WTC11 (cell line): ENCODE measurements around the gene KLK2. TPM values are rescaled to one million over a fixed set of nuclear protein-coding genes. Genes with fewer than 3 reads are reported as not detected.

Source experiments
- ATF2 ChIP-seq: sonication (generic); formaldehyde crosslinking; IDR thresholded peaks from 2 replicates; pipeline ENCODE4 v1.8.1; 2022; ENCODE audit warnings: low read depth, missing genetic modification reagents, borderline replicate concordance
- CREM ChIP-seq: sonication (generic); formaldehyde crosslinking; IDR thresholded peaks from 2 replicates; pipeline ENCODE4 v1.8.1; 2022; ENCODE audit warnings: mild to moderate bottlenecking, missing genetic modification reagents, moderate library complexity
- EMX1 ChIP-seq: fragments of 250-450 bp; sonication (Bioruptor Pico); IDR thresholded peaks from 2 replicates; pipeline ENCODE4 v1.8.0; 2021; ENCODE audit warnings: mild to moderate bottlenecking
- FOXK1 ChIP-seq: sonication (generic); formaldehyde crosslinking; IDR thresholded peaks from 2 replicates; pipeline ENCODE4 v1.8.0; 2022; ENCODE audit warnings: mild to moderate bottlenecking, moderate library complexity, missing genetic modification reagents
- FOXP4 ChIP-seq: sonication (generic); formaldehyde crosslinking; IDR thresholded peaks from 2 replicates; pipeline ENCODE4 v1.8.0; 2022; ENCODE audit warnings: mild to moderate bottlenecking, missing genetic modification reagents
- GABPB1 ChIP-seq: sonication (generic); formaldehyde crosslinking; IDR thresholded peaks from 2 replicates; pipeline ENCODE4 v1.8.1; 2023; ENCODE audit warnings: mild to moderate bottlenecking, missing genetic modification reagents
- JAZF1 ChIP-seq: fragments of 250-450 bp; sonication (Bioruptor Pico); IDR thresholded peaks from 2 replicates; pipeline ENCODE4 v1.9.0; 2021; ENCODE audit warnings: moderate library complexity, mild to moderate bottlenecking, inconsistent platforms
- MLX ChIP-seq: sonication (generic); formaldehyde crosslinking; IDR thresholded peaks from 2 replicates; pipeline ENCODE4 v1.8.1; 2023; ENCODE audit warnings: mild to moderate bottlenecking, missing genetic modification reagents, moderate library complexity
- MXD4 ChIP-seq: fragments of 250-450 bp; sonication (Bioruptor Pico); IDR thresholded peaks from 2 replicates; pipeline ENCODE4 v1.8.0; 2021; ENCODE audit warnings: mild to moderate bottlenecking, moderate library complexity, borderline replicate concordance
- PRDM15 ChIP-seq: sonication (generic); formaldehyde crosslinking; IDR thresholded peaks from 2 replicates; pipeline ENCODE4 v1.8.0; 2022; ENCODE audit warnings: missing genetic modification reagents
- PRRX2 ChIP-seq: fragments of 250-450 bp; sonication (Bioruptor Pico); IDR thresholded peaks from 2 replicates; pipeline ENCODE4 v1.8.0; 2021; ENCODE audit warnings: mild to moderate bottlenecking
- RELA ChIP-seq: sonication (generic); formaldehyde crosslinking; IDR thresholded peaks from 2 replicates; pipeline ENCODE4 v1.8.1; 2022; ENCODE audit warnings: missing genetic modification reagents, mild to moderate bottlenecking, borderline replicate concordance
- RORB ChIP-seq: fragments of 250-450 bp; sonication (Bioruptor Pico); IDR thresholded peaks from 2 replicates; pipeline ENCODE4 v1.9.0; 2021; ENCODE audit warnings: mild to moderate bottlenecking
- SOX15 ChIP-seq: fragments of 250-450 bp; sonication (Bioruptor Pico); IDR thresholded peaks from 2 replicates; pipeline ENCODE4 v1.9.0; 2021; ENCODE audit warnings: mild to moderate bottlenecking
- SP1 ChIP-seq: sonication (generic); formaldehyde crosslinking; conservative IDR thresholded peaks from 2 replicates; pipeline ENCODE4 v1.8.1; 2022; ENCODE audit warnings: missing genetic modification reagents
- TEAD1 ChIP-seq: sonication (generic); formaldehyde crosslinking; IDR thresholded peaks from 2 replicates; pipeline ENCODE4 v1.8.0; 2022; ENCODE audit warnings: mild to moderate bottlenecking, missing genetic modification reagents
- TP53 ChIP-seq: sonication (generic); formaldehyde crosslinking; IDR thresholded peaks from 2 replicates; pipeline ENCODE4 v1.8.1; 2023; ENCODE audit warnings: mild to moderate bottlenecking, missing genetic modification reagents
- ZNF232 ChIP-seq: sonication (generic); formaldehyde crosslinking; IDR thresholded peaks from 2 replicates; pipeline ENCODE4 v1.8.0; 2022; ENCODE audit warnings: mild to moderate bottlenecking, missing genetic modification reagents
- ZNF263 ChIP-seq: sonication (generic); formaldehyde crosslinking; IDR thresholded peaks from 2 replicates; pipeline ENCODE4 v1.8.1; 2022; ENCODE audit warnings: low read depth, mild to moderate bottlenecking, moderate library complexity, missing genetic modification reagents
- ZNF423 ChIP-seq: fragments of 250-450 bp; sonication (Bioruptor Pico); IDR thresholded peaks from 2 replicates; pipeline ENCODE4 v2.1.2; 2022; ENCODE audit warnings: mild to moderate bottlenecking, moderate library complexity
- total RNA-seq: library from RNA; stranded (reverse); gene quantifications from 3 replicates; pipeline ENCODE4 v1.2.3, GENCODE V29; 2021
- TF ChIP-seq, protein P1 (sequence below): sonication (generic); formaldehyde crosslinking; IDR thresholded peaks from 2 replicates; pipeline ENCODE4 v1.8.0; 2023; ENCODE audit warnings: missing genetic modification reagents
- TF ChIP-seq, protein P2 (sequence below): fragments of 250-450 bp; sonication (Bioruptor Pico); IDR thresholded peaks from 2 replicates; pipeline ENCODE4 v2.1.2; 2022; ENCODE audit warnings: mild to moderate bottlenecking, moderate library complexity
- TF ChIP-seq, protein P3 (sequence below): fragments of 250-450 bp; sonication (Bioruptor Pico); IDR thresholded peaks from 2 replicates; pipeline ENCODE4 v1.9.0; 2021; ENCODE audit warnings: moderate library complexity, mild to moderate bottlenecking, inconsistent platforms, borderline replicate concordance
- TF ChIP-seq, protein P4 (sequence below): sonication (generic); formaldehyde crosslinking; IDR thresholded peaks from 2 replicates; pipeline ENCODE4 v1.8.1; 2023; ENCODE audit warnings: mild to moderate bottlenecking, missing genetic modification reagents

Gene KLK2
- total RNA-seq, 1 experiment from 2014 or later, result not detected

GRCh38 chr19:50835785-50836542, 37.3 kb upstream of the KLK2 start (continued):
- TF ChIP-seq TEAD1 (CRISPR knock-in tag) (0 out of 2 replicates have a peak, but pooled peaks have one; percentile 12), EMX1 (CRISPR knock-in tag) (no peak), RORB (CRISPR knock-in tag) (no peak), ZNF423 (CRISPR knock-in tag) (peak; percentile 94), SOX15 (CRISPR knock-in tag) (no peak), MLX (CRISPR knock-in tag) (no peak), PRRX2 (CRISPR knock-in tag) (no peak), ZNF263 (CRISPR knock-in tag) (no peak), FOXP4 (peak; percentile 78; the same call in 1 of the 2 replicates), FOXK1 (0 out of 2 replicates have a peak, but pooled peaks have one; percentile 41), SP1 (CRISPR knock-in tag) (peak; percentile 90), PRDM15 (0 out of 2 replicates have a peak, but pooled peaks have one; percentile 26), TP53 (CRISPR knock-in tag) (no peak), MXD4 (CRISPR knock-in tag) (no peak), ATF2 (no peak), ZNF232 (CRISPR knock-in tag) (no peak), CREM (CRISPR knock-in tag) (peak; percentile 74; the same call in 1 of the 2 replicates), JAZF1 (CRISPR knock-in tag) (no peak), GABPB1 (CRISPR knock-in tag) (no peak), RELA (no peak)
- TF ChIP-seq, protein P1, sequence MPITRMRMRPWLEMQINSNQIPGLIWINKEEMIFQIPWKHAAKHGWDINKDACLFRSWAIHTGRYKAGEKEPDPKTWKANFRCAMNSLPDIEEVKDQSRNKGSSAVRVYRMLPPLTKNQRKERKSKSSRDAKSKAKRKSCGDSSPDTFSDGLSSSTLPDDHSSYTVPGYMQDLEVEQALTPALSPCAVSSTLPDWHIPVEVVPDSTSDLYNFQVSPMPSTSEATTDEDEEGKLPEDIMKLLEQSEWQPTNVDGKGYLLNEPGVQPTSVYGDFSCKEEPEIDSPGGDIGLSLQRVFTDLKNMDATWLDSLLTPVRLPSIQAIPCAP (CRISPR knock-in tag), result no peak
- TF ChIP-seq, protein P2, sequence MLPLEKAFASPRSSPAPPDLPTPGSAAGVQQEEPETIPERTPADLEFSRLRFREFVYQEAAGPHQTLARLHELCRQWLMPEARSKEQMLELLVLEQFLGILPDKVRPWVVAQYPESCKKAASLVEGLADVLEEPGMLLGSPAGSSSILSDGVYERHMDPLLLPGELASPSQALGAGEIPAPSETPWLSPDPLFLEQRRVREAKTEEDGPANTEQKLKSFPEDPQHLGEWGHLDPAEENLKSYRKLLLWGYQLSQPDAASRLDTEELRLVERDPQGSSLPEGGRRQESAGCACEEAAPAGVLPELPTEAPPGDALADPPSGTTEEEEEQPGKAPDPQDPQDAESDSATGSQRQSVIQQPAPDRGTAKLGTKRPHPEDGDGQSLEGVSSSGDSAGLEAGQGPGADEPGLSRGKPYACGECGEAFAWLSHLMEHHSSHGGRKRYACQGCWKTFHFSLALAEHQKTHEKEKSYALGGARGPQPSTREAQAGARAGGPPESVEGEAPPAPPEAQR (CRISPR knock-in tag), result no peak
- TF ChIP-seq, protein P3, sequence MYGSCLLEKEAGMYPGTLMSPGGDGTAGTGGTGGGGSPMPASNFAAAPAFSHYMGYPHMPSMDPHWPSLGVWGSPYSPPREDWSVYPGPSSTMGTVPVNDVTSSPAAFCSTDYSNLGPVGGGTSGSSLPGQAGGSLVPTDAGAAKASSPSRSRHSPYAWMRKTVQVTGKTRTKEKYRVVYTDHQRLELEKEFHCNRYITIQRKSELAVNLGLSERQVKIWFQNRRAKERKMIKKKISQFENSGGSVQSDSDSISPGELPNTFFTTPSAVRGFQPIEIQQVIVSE (CRISPR knock-in tag), result no peak
- TF ChIP-seq, protein P4, sequence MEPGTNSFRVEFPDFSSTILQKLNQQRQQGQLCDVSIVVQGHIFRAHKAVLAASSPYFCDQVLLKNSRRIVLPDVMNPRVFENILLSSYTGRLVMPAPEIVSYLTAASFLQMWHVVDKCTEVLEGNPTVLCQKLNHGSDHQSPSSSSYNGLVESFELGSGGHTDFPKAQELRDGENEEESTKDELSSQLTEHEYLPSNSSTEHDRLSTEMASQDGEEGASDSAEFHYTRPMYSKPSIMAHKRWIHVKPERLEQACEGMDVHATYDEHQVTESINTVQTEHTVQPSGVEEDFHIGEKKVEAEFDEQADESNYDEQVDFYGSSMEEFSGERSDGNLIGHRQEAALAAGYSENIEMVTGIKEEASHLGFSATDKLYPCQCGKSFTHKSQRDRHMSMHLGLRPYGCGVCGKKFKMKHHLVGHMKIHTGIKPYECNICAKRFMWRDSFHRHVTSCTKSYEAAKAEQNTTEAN (CRISPR knock-in tag), result no peak
